Liver (tissue), 9 donors: ENCODE results near the gene NUDT8. TPM values are rescaled to one million over a fixed set of nuclear protein-coding genes. Genes with fewer than 3 reads are reported as not detected.

Experiments
- DNase-seq: peaks from one replicate; pipeline ENCODE4 v3.0.0-alpha.2; 2017; ENCODE audit warnings: low spot score
- H3K27ac ChIP-seq, 2 donors: one replicate each; pipeline ENCODE4 v1.7.0; 2013; ENCODE audit warnings: inconsistent platforms in 2 of 2, low read length in 2 of 2, control low read depth in 1 of 2, low read depth in 1 of 2, mild to moderate bottlenecking in 1 of 2
- H3K27me3 ChIP-seq, 4 donors: one replicate each; pipeline versions ENCODE4 v1.6.1 to v1.7.0; 2013; ENCODE audit warnings: low read length in 3 of 4, inconsistent platforms in 1 of 4, mild to moderate bottlenecking in 1 of 4, moderate library complexity in 1 of 4; ENCODE audit not compliant: control insufficient read depth in 4 of 4, insufficient read depth in 4 of 4
- H3K36me3 ChIP-seq, 4 donors: one replicate each; pipeline versions ENCODE4 v1.6.1 to v1.7.0; 2013; ENCODE audit warnings: low read length in 3 of 4, mild to moderate bottlenecking in 3 of 4, low read depth in 1 of 4, moderate library complexity in 1 of 4; ENCODE audit not compliant: control insufficient read depth in 4 of 4, insufficient read depth in 3 of 4
- H3K4me1 ChIP-seq, 4 donors: one replicate each; pipeline versions ENCODE4 v1.6.1 to v1.7.0; 2013; ENCODE audit warnings: low read length in 3 of 4, mild to moderate bottlenecking in 3 of 4, moderate library complexity in 1 of 4; ENCODE audit not compliant: control insufficient read depth in 4 of 4, insufficient read depth in 4 of 4
- H3K4me3 ChIP-seq, 3 donors: one replicate each; pipeline versions ENCODE4 v1.6.1 to v1.7.0; 2013; ENCODE audit warnings: low read length in 3 of 3, control low read depth in 1 of 3, low read depth in 1 of 3, mild to moderate bottlenecking in 1 of 3
- H3K9ac ChIP-seq, 2 donors: one replicate each; pipeline ENCODE4 v1.7.0; 2013; ENCODE audit warnings: low read length in 2 of 2, mild to moderate bottlenecking in 2 of 2, moderate library complexity in 2 of 2, control low read depth in 1 of 2, low read depth in 1 of 2
- H3K9me3 ChIP-seq, 4 donors: one replicate each; pipeline versions ENCODE4 v1.6.1 to v1.7.0; 2013; ENCODE audit warnings: low read length in 3 of 4; ENCODE audit not compliant: control insufficient read depth in 4 of 4
- CTCF ChIP-seq: fragments of 150-350 bp; IDR thresholded peaks from 2 replicates; pipeline ENCODE4 v1.5.1; 2017; ENCODE audit warnings: improper control_type of control experiment, low read depth, low read length; ENCODE audit not compliant: missing input control
- FOXA1 ChIP-seq: IDR thresholded peaks from 2 replicates; pipeline ENCODE4 v1.6.1; 2016; ENCODE audit warnings: antibody characterized with exemption
- GABPA ChIP-seq, 2 donors: IDR thresholded peaks in 1 of 2; conservative IDR thresholded peaks in 1 of 2; 2 replicates each; pipeline ENCODE4 v1.6.1; 2016; ENCODE audit warnings: antibody characterized with exemption in 2 of 2, mild to moderate bottlenecking in 1 of 2, moderate library complexity in 1 of 2
- HNF4A ChIP-seq, 2 donors: conservative IDR thresholded peaks; 2 replicates each; pipeline ENCODE4 v1.6.1; 2016; ENCODE audit warnings: antibody characterized with exemption in 2 of 2, mild to moderate bottlenecking in 2 of 2
- HNF4G ChIP-seq: IDR thresholded peaks from 2 replicates; pipeline ENCODE4 v1.6.1; 2016; ENCODE audit warnings: antibody characterized with exemption
- JUND ChIP-seq, 2 donors: IDR thresholded peaks; 2 replicates each; pipeline ENCODE4 v1.6.1; 2016; ENCODE audit warnings: antibody characterized with exemption in 2 of 2
- NR2F2 ChIP-seq: IDR thresholded peaks from 2 replicates; pipeline ENCODE4 v1.6.1; 2016; ENCODE audit warnings: antibody characterized with exemption
- RAD21 ChIP-seq, 2 donors: IDR thresholded peaks; 2 replicates each; pipeline ENCODE4 v1.6.1; 2016; ENCODE audit warnings: antibody characterized with exemption in 2 of 2, mild to moderate bottlenecking in 2 of 2
- REST ChIP-seq: IDR thresholded peaks from 2 replicates; pipeline ENCODE4 v1.6.1; 2016; ENCODE audit warnings: antibody characterized with exemption, mild to moderate bottlenecking
- RXRA ChIP-seq, 2 donors: IDR thresholded peaks; 2 replicates each; pipeline ENCODE4 v1.6.1; 2017 to 2018; ENCODE audit warnings: antibody characterized with exemption in 2 of 2, mild to moderate bottlenecking in 1 of 2
- TAF1 ChIP-seq: conservative IDR thresholded peaks from 2 replicates; pipeline ENCODE4 v1.6.1; 2016; ENCODE audit warnings: antibody characterized with exemption, mild to moderate bottlenecking
- YY1 ChIP-seq: IDR thresholded peaks from 2 replicates; pipeline ENCODE4 v1.6.1; 2016; ENCODE audit warnings: antibody characterized with exemption, mild to moderate bottlenecking
- ZBTB33 ChIP-seq: IDR thresholded peaks from 2 replicates; pipeline ENCODE4 v1.6.1; 2016; ENCODE audit warnings: antibody characterized with exemption
- WGBS: extraction: QIAGEN DNeasy Blood & Tissue Kit; methylation state at CpG from one replicate; pipeline ENCODE4 v1.1.7; 2013; 5-methylcytosine and 5-hydroxymethylcytosine counted together
- polyA plus RNA-seq, 2 donors: library from polyadenylated mRNA; stranded (reverse) in 1 of 2; unstranded in 1 of 2; fragments of 200-250 nt in 1 of 2; fragments of >200 nt in 1 of 2; fragmentation: Nextera tagmentation in 1 of 2; extraction: Ambion mirVana in 1 of 2; gene quantifications; one replicate each; pipeline versions ENCODE4 v1.2.1 to v1.2.3, GENCODE V29; 2013 to 2015
- total RNA-seq, 2 donors: library from RNA; depleted of rRNA; stranded (reverse); fragments of >200 nt; gene quantifications; one replicate each; pipeline ENCODE4 v1.2.3, GENCODE V29; 2014
- donor health status: healthy.
- donor health status: healthy.
- donor health status: healthy.
- donor health status: healthy.
- donor health status: healthy.

Gene NUDT8
- 10 to 100 TPM; 19.5 to 19.6 TPM for total RNA-seq
- polyA plus RNA-seq = 10 to 100 TPM; 29.3 to 66.9 TPM

GRCh38 chr11:67629386-67630227, at the start of gene NUDT8:
Gene NUDT8 (minus strand): TSS chr11:67629937. CDS start chr11:67629911, 26 bp downstream.
- DNase-seq = peak; percentile 83
- TF ChIP-seq CTCF (peak; percentile 81), ZBTB33 (no peak), YY1 (peak; percentile 19), RAD21 (IDR thresholded peaks at IDR 0.05) (peak; percentile 83 to 88)
- Histone ChIP-seq H3K27me3 (no peaks in the 10 kb centered on the region), H3K4me3 (peak within 1 kb of the TSS; percentile 67 to 71 (median 67)), H3K36me3 (peaks cover 0 to 5% (median 2%) of the 10 kb centered on the region in 4 donors), H3K4me1 (peaks cover 13 to 47% (median 37%) of the 10 kb centered on the region in 4 donors), H3K9ac (peak within 1 kb of the TSS in 1 of 2 donors; percentile 59), H3K9me3 (no peaks in the 10 kb centered on the region), H3K27ac (peak within 1 kb of the TSS; percentile 81 to 93)
- under 1% methylated on average over 102 of the region's 102 CpGs for WGBS

- no peaks in the 10 kb centered on the region for H3K9me3 ChIP-seq
- H3K36me3 ChIP-seq = no peaks in the 10 kb centered on the region
- H3K27me3 ChIP-seq = no peaks in the 10 kb centered on the region
- WGBS = 87% methylated on average over 12 of the region's 12 CpGs
- H3K4me3 ChIP-seq = no peak overlapping the region
- H3K27ac ChIP-seq = no peak overlapping the region
- H3K4me1 ChIP-seq = no peaks in the 10 kb centered on the region
- no peak overlapping the region for H3K9ac ChIP-seq
- DNase-seq = no peak
- TF ChIP-seq RXRA (IDR thresholded peaks at IDR 0.05) = no peak
- TF ChIP-seq NR2F2 = no peak
Measured at GRCh38 chr11:67675058-67675747, 45.5 kb upstream of the NUDT8 start.

- H3K9me3 ChIP-seq = no peaks in the 10 kb centered on the region
- no peak within 1 kb of the TSS for H3K4me3 ChIP-seq
- H3K27ac ChIP-seq = no peak within 1 kb of the TSS
- no peaks in the 10 kb centered on the region for H3K36me3 ChIP-seq
- H3K4me1 ChIP-seq = no peaks in the 10 kb centered on the region
- no peak for DNase-seq
- 84% methylated on average over 8 of the region's 8 CpGs for WGBS
- H3K27me3 ChIP-seq = no peaks in the 10 kb centered on the region
- no peak within 1 kb of the TSS for H3K9ac ChIP-seq
- TF ChIP-seq HNF4G = no peak
- no peak for TF ChIP-seq FOXA1
- no peak for TF ChIP-seq REST
- no peak for TF ChIP-seq JUND (IDR thresholded peaks at IDR 0.05)
- TF ChIP-seq RAD21 (IDR thresholded peaks at IDR 0.05) = no peak
- no peak for TF ChIP-seq TAF1
- TF ChIP-seq NR2F2 = no peak
- TF ChIP-seq HNF4A (conservative IDR thresholded peaks at IDR 0.05) = no peak
- no peak for TF ChIP-seq ZBTB33
- no peak for TF ChIP-seq YY1
- TF ChIP-seq GABPA (IDR thresholded peaks at IDR 0.05 in 1 of 2, conservative IDR thresholded peaks at IDR 0.05 in 1 of 2) = no peak
Measured at GRCh38 chr11:67674442-67674871, 44.7 kb upstream of the NUDT8 start, which contains the start of gene ALDH3B2. Gene ALDH3B2 (minus strand): TSS chr11:67674623. CDS start chr11:67666935, 7,688 bp downstream.
